HL-60 (cell line): ENCODE data around the gene IZUMO1R.

Experiments
- DNase-seq, 2 experiments: peaks; one replicate each; pipeline ENCODE4 v3.0.0-alpha.2; 2010 to 2020; ENCODE audit warnings: low read depth in 1 of 2, low spot score in 1 of 2
- H3K27ac ChIP-seq: fragments of 250-450 bp; sonication (Bioruptor Pico); replicated peaks from 2 replicates; pipeline ENCODE4 v1.5.1; 2020; ENCODE audit warnings: mild to moderate bottlenecking, moderate library complexity
- H3K27me3 ChIP-seq: fragments of 250-450 bp; sonication (Bioruptor Pico); 2 replicates; pipeline ENCODE4 v1.5.1; 2021; ENCODE audit warnings: mild to moderate bottlenecking, moderate library complexity; ENCODE audit not compliant: insufficient read depth, poor library complexity, severe bottlenecking
- H3K4me3 ChIP-seq: replicated peaks from 2 replicates; pipeline ENCODE4 v1.5.1; 2011; ENCODE audit warnings: mild to moderate bottlenecking, control low read depth, low read length; ENCODE audit not compliant: insufficient read depth
- GABPA ChIP-seq: IDR thresholded peaks from 2 replicates; pipeline ENCODE4 v1.6.1; 2012; ENCODE audit warnings: low read depth
- POLR2AphosphoS5 ChIP-seq: IDR thresholded peaks from 2 replicates; pipeline ENCODE4 v1.6.1; 2012; ENCODE audit warnings: low read depth
- SPI1 ChIP-seq: IDR thresholded peaks from 2 replicates; pipeline ENCODE4 v1.6.1; 2012; ENCODE audit warnings: low read depth, mild to moderate bottlenecking, borderline replicate concordance
- TF ChIP-seq, protein P1 (sequence below): IDR thresholded peaks from one replicate; pipeline ENCODE4 v1.5.1; 2011; ENCODE audit warnings: low read length, control low read depth, inconsistent platforms; ENCODE audit not compliant: insufficient read depth
- TF ChIP-seq, protein P2 (sequence below): IDR thresholded peaks from 2 replicates; pipeline ENCODE4 v1.6.1; 2012; ENCODE audit warnings: low read depth; ENCODE audit not compliant: insufficient replicate concordance

Gene IZUMO1R

GRCh38 chr11:94307101-94307791 is 2.9 kb downstream of the IZUMO1R start:
- no peak for TF ChIP-seq SPI1
- no peak for TF ChIP-seq GABPA
- TF ChIP-seq, protein P1, sequence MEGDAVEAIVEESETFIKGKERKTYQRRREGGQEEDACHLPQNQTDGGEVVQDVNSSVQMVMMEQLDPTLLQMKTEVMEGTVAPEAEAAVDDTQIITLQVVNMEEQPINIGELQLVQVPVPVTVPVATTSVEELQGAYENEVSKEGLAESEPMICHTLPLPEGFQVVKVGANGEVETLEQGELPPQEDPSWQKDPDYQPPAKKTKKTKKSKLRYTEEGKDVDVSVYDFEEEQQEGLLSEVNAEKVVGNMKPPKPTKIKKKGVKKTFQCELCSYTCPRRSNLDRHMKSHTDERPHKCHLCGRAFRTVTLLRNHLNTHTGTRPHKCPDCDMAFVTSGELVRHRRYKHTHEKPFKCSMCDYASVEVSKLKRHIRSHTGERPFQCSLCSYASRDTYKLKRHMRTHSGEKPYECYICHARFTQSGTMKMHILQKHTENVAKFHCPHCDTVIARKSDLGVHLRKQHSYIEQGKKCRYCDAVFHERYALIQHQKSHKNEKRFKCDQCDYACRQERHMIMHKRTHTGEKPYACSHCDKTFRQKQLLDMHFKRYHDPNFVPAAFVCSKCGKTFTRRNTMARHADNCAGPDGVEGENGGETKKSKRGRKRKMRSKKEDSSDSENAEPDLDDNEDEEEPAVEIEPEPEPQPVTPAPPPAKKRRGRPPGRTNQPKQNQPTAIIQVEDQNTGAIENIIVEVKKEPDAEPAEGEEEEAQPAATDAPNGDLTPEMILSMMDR: no peak
- no peak for TF ChIP-seq POLR2AphosphoS5
- TF ChIP-seq, protein P2, sequence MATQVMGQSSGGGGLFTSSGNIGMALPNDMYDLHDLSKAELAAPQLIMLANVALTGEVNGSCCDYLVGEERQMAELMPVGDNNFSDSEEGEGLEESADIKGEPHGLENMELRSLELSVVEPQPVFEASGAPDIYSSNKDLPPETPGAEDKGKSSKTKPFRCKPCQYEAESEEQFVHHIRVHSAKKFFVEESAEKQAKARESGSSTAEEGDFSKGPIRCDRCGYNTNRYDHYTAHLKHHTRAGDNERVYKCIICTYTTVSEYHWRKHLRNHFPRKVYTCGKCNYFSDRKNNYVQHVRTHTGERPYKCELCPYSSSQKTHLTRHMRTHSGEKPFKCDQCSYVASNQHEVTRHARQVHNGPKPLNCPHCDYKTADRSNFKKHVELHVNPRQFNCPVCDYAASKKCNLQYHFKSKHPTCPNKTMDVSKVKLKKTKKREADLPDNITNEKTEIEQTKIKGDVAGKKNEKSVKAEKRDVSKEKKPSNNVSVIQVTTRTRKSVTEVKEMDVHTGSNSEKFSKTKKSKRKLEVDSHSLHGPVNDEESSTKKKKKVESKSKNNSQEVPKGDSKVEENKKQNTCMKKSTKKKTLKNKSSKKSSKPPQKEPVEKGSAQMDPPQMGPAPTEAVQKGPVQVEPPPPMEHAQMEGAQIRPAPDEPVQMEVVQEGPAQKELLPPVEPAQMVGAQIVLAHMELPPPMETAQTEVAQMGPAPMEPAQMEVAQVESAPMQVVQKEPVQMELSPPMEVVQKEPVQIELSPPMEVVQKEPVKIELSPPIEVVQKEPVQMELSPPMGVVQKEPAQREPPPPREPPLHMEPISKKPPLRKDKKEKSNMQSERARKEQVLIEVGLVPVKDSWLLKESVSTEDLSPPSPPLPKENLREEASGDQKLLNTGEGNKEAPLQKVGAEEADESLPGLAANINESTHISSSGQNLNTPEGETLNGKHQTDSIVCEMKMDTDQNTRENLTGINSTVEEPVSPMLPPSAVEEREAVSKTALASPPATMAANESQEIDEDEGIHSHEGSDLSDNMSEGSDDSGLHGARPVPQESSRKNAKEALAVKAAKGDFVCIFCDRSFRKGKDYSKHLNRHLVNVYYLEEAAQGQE: no peak
- no peak overlapping the region for H3K4me3 ChIP-seq
- H3K27me3 ChIP-seq: peaks cover 8% of the 10 kb centered on the region
- DNase-seq: no peak
- H3K27ac ChIP-seq: no peak overlapping the region

GRCh38 chr11:94308024-94308423 is 3.6 kb downstream of the IZUMO1R start:
- no peak overlapping the region for H3K27ac ChIP-seq

DNA sequence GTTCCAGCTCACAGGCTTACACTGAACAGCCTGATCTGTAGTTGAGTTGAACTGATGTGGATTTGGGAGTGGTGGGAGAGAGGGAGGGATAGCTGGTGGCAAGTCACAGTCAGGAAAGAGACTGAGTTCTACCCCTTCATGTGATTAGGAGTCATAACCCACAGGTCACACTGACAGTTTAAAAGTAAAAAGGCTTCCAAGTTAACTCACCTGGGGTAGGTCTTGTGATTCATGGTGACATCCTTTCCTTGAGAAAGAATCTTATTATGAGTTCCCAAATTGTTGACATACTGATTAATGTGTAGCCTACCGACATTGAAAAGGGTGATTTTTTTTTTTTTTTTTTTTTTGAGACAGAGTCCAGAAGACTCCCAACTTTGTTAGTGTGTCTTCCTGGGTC is 5.4 kb downstream of the IZUMO1R start:
- no peak for DNase-seq
- Histone ChIP-seq H3K4me3 (no peak overlapping the region), H3K27me3 (peaks cover 4% of the 10 kb centered on the region), H3K27ac (no peak overlapping the region)
- TF ChIP-seq POLR2AphosphoS5 (no peak), GABPA (no peak), SPI1 (no peak)
- TF ChIP-seq, protein P2: no peak
- TF ChIP-seq, protein P1: no peak

More at GRCh38 chr11:94308024-94308423, 3.6 kb downstream of the IZUMO1R start:
- TF ChIP-seq SPI1 (no peak), POLR2AphosphoS5 (no peak), GABPA (no peak)
- TF ChIP-seq, protein P1: no peak
- TF ChIP-seq, protein P2: no peak
- Histone ChIP-seq H3K27me3 (peaks cover 6% of the 10 kb centered on the region), H3K4me3 (no peak overlapping the region)
- DNase-seq: no peak
